HG02981 (cell line): ENCODE results near the gene PRRT1.
"Not testable (repeated sequence)": the region's sequence is repeated elsewhere in the genome, so short reads cannot be mapped to it uniquely, and the experiment has no call there.

ENCODE experiments used
- ATAC-seq: cut with Tn5 transposase; IDR thresholded peaks from one replicate; pipeline ENCODE4 v1.9.1; 2021; ENCODE audit warnings: mild to moderate bottlenecking, moderate library complexity; ENCODE audit not compliant: unreplicated experiment

PRRT1 gene

DNA sequence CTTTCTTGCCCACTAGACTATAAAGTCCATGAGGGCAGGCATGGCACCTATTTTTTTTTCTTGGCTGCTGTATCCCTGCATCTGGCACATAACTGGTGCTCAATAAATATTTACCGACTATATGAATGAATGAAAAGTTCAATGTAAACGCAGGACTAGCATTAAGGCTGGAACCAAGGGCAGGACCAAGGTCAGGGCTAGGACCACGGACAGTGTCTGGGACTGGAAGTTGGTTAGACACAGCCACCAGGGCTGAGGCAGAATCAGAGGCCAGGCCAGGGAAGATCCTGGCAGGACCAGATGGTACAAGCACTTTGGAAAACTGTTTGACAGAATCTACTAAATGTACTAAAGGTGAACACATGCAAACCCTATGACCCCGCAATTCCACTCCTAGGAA lies 46.3 kb downstream of the PRRT1 start:
- ATAC-seq = no peak

DNA sequence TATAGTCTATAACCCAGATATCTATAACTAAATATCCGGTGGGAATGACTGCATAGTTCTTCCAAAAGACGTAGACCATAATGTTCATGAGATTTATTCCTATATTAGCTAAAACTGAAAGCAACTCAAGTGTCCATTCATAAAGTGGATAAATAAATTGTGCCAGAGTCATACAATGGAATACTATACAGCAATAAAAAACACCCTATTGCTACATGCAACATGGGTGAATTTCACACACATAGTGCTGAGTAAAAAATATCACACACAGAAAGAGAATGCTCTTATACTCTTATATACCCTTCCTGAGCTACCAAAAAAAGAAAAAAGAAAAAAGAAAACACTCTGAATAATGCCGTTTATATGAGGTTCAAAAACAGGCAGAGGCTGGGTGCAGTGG lies 49.5 kb downstream of the PRRT1 start:
- no peak for ATAC-seq

DNA sequence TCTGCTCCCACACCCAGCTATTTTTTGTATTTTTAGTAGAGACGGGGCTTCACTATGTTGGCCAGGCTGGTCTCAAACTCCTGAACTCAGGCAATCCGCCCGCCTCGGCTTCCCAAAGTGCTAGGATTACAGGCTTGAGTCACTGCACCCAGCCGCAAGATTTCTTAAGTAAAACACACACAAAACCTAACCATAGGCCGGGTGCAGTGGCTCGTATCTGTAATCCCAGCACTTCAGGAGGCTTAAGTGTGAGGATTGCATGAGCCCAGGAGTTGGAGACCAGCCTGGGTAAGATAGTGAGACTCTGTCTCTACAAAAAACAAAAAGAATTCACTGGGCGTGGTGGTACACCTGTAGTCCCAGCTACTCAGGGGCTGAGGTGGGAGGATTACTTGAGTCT lies 51.5 kb downstream of the PRRT1 start:
- ATAC-seq = not testable (repeated sequence)
